Keratinocyte (primary cell): ENCODE data around the gene TWNK. TPM values are rescaled to one million over a fixed set of nuclear protein-coding genes. Genes with fewer than 3 reads are reported as not detected.

Source experiments
- DNase-seq: peaks from one replicate; pipeline ENCODE4 v3.0.0-alpha.2; 2011; ENCODE audit warnings: low read depth, missing footprints, low spot score
- FAIRE-seq: peaks from 2 replicates; lab custom pipeline; 2011; peaks lifted over from hg19 to GRCh38; lab: Jason Lieb, UNC
- H2AFZ ChIP-seq: 2 replicates; pipeline ENCODE4 v1.6.0; 2012; ENCODE audit warnings: low read length, control low read depth, inconsistent platforms; ENCODE audit not compliant: control insufficient read depth
- H3K27ac ChIP-seq: 2 replicates; pipeline ENCODE4 v1.5.1; 2011; ENCODE audit warnings: low read length; ENCODE audit not compliant: control insufficient read depth, insufficient read depth
- H3K27me3 ChIP-seq: 3 replicates; pipeline ENCODE4 v1.6.0; 2011; ENCODE audit warnings: low read length; ENCODE audit not compliant: control insufficient read depth, insufficient read depth; ENCODE audit errors: extremely low read depth
- H3K36me3 ChIP-seq, 2 experiments: 2 replicates in 1 of 2; 3 replicates in 1 of 2; pipeline ENCODE4 v1.5.1; 2011; ENCODE audit warnings: low read length in 2 of 2, mild to moderate bottlenecking in 1 of 2; ENCODE audit not compliant: control insufficient read depth in 2 of 2, insufficient read depth in 2 of 2; ENCODE audit errors: extremely low read depth in 1 of 2
- H3K4me1 ChIP-seq: 3 replicates; pipeline ENCODE4 v1.5.1; 2011; ENCODE audit warnings: low read length; ENCODE audit not compliant: control insufficient read depth, insufficient read depth; ENCODE audit errors: extremely low read depth
- H3K4me2 ChIP-seq: 3 replicates; pipeline ENCODE4 v1.6.0; 2011; ENCODE audit warnings: low read depth, low read length; ENCODE audit not compliant: control insufficient read depth, insufficient read depth; ENCODE audit errors: extremely low read depth
- H3K4me3 ChIP-seq, 3 experiments: fragments of 200-600 bp in 1 of 3; sonication (generic) in 1 of 3; 2 replicates in 2 of 3; 3 replicates in 1 of 3; pipeline ENCODE4 v1.5.1; 2011 to 2016; ENCODE audit warnings: low read length in 3 of 3, mild to moderate bottlenecking in 3 of 3, control low read depth in 2 of 3, inconsistent platforms in 1 of 3, low read depth in 1 of 3, mixed read lengths in 1 of 3, mixed run types in 1 of 3, moderate library complexity in 1 of 3; ENCODE audit not compliant: control insufficient read depth in 2 of 3, insufficient read depth in 2 of 3; ENCODE audit errors: extremely low read depth in 1 of 3
- H3K79me2 ChIP-seq: 2 replicates; pipeline ENCODE4 v1.6.0; 2012; ENCODE audit warnings: low read length; ENCODE audit not compliant: control insufficient read depth, insufficient read depth
- H3K9ac ChIP-seq: 3 replicates; pipeline ENCODE4 v1.6.0; 2011; ENCODE audit warnings: low read length; ENCODE audit not compliant: control insufficient read depth, insufficient read depth; ENCODE audit errors: extremely low read depth
- H3K9me1 ChIP-seq: 3 replicates; pipeline ENCODE4 v1.6.0; 2011; ENCODE audit warnings: low read length; ENCODE audit not compliant: control insufficient read depth, insufficient read depth; ENCODE audit errors: extremely low read depth
- H3K9me3 ChIP-seq: 2 replicates; pipeline ENCODE4 v1.5.1; 2012; ENCODE audit warnings: low read depth, low read length; ENCODE audit not compliant: control insufficient read depth
- H4K20me1 ChIP-seq: 3 replicates; pipeline ENCODE4 v1.6.0; 2011; ENCODE audit warnings: low read length; ENCODE audit not compliant: control insufficient read depth, insufficient read depth; ENCODE audit errors: extremely low read depth
- CTCF ChIP-seq, 3 experiments: IDR thresholded peaks in 1 of 3; conservative IDR thresholded peaks in 1 of 3; optimal IDR thresholded peaks in 1 of 3; 2 replicates in 2 of 3; 3 replicates in 1 of 3; pipeline versions ENCODE3 to v1.5.1; 2011; ENCODE audit warnings: low read length in 3 of 3, mild to moderate bottlenecking in 3 of 3, moderate library complexity in 2 of 3, control low read depth in 1 of 3, inconsistent platforms in 1 of 3; ENCODE audit not compliant: insufficient read depth in 2 of 3; ENCODE audit errors: extremely low read depth in 1 of 3
- EZH2 ChIP-seq: IDR thresholded peaks from one replicate; pipeline ENCODE4 v1.6.1; 2012; ENCODE audit warnings: inconsistent platforms, mild to moderate bottlenecking, low read length, moderate library complexity
- dilution Hi-C: fragments of 300-500 bp; cut with MboI; formaldehyde crosslinking; loops from one replicate; pipeline ENCODE4 v1.7.0; 2020; ENCODE audit warnings: low sequenced_read_pairs; ENCODE audit not compliant: extremely low pct_ligation_motif_present
- polyA plus RNA-seq, 5 experiments: library from polyadenylated mRNA; depleted of rRNA in 3 of 5; stranded (reverse) in 3 of 5; stranded (forward) in 1 of 5; unstranded in 1 of 5; fragments of >200 nt; gene quantifications; 1 replicate in 1 of 5; 2 replicates in 3 of 5; 3 replicates in 1 of 5; pipeline versions ENCODE4 v1.2.1 to v1.2.3, GENCODE V29; 2011 to 2012; ENCODE audit warnings: missing spikeins in 2 of 5, low read depth in 1 of 5, low replicate concordance in 1 of 5

The TWNK gene
- polyA plus RNA-seq, 1 donor (not counting 4 experiments of a cell fraction or from before 2014, with no cell fraction given), result 12.9 TPM

GRCh38 chr10:100979791-100980272 is 7.5 kb upstream of the TWNK start:
- Histone ChIP-seq H3K27ac (no peak overlapping the region), H3K9me3 (no peaks in the 10 kb centered on the region), H3K4me2 (no peak overlapping the region), H3K9me1 (peaks cover under 1% of the 10 kb centered on the region), H3K4me3 (no peak overlapping the region), H3K79me2 (no peaks in the 10 kb centered on the region), H3K27me3 (no peaks in the 10 kb centered on the region), H3K9ac (no peak overlapping the region), H4K20me1 (no peaks in the 10 kb centered on the region), H2AFZ (no peak overlapping the region), H3K36me3 (peaks cover 9 to 22% of the 10 kb centered on the region in 2 experiments), H3K4me1 (no peaks in the 10 kb centered on the region)
- FAIRE-seq (no peak), DNase-seq (no peak)
- dilution Hi-C loops, result no loop called here
- TF ChIP-seq EZH2, result no peak
- no peak for TF ChIP-seq CTCF (optimal IDR thresholded peaks at IDR 0.05 in 1 of 3, IDR thresholded peaks at IDR 0.05 in 1 of 3, conservative IDR thresholded peaks at IDR 0.05 in 1 of 3; ENCODE audit: extremely low read depth in 1 of 3, insufficient read depth in 2 of 3, low read length in 3 of 3)

- DNase-seq, result no peak
- Histone ChIP-seq H2AFZ (no peak overlapping the region), H3K9me1 (peaks cover 2% of the 10 kb centered on the region), H3K27ac (no peak overlapping the region), H3K9me3 (no peaks in the 10 kb centered on the region), H3K4me2 (no peak overlapping the region), H3K4me3 (no peak overlapping the region), H3K27me3 (no peaks in the 10 kb centered on the region), H3K79me2 (peaks cover 2% of the 10 kb centered on the region), H3K4me1 (no peaks in the 10 kb centered on the region), H3K36me3 (peaks cover 9 to 23% of the 10 kb centered on the region in 2 experiments), H3K9ac (no peak overlapping the region), H4K20me1 (no peaks in the 10 kb centered on the region)
- no peak for FAIRE-seq
- TF ChIP-seq EZH2, result no peak
- no peak for TF ChIP-seq CTCF (optimal IDR thresholded peaks at IDR 0.05 in 1 of 3, IDR thresholded peaks at IDR 0.05 in 1 of 3, conservative IDR thresholded peaks at IDR 0.05 in 1 of 3; ENCODE audit: extremely low read depth in 1 of 3, insufficient read depth in 2 of 3, low read length in 3 of 3)
- dilution Hi-C loops, result no loop called here
Observed at GRCh38 chr10:100980311-100980710, 7.0 kb upstream of the TWNK start.
